Neural progenitor cell (in vitro differentiated cells): ENCODE data around the gene ST7.

Experiments
- EZH2 ChIP-seq: fragments of 200-600 bp; sonication (generic); IDR thresholded peaks from 2 replicates; pipeline ENCODE4 v1.6.1; 2017; ENCODE audit warnings: antibody characterized with exemption, mild to moderate bottlenecking, moderate library complexity
- EZH2phosphoT487 ChIP-seq: fragments of 200-600 bp; sonication (generic); IDR thresholded peaks from 2 replicates; pipeline ENCODE4 v1.6.1; 2017; ENCODE audit warnings: antibody characterized with exemption
- TF ChIP-seq, protein P1 (sequence below): fragments of 200-600 bp; sonication (generic); IDR thresholded peaks from 2 replicates; pipeline ENCODE4 v1.5.1; 2017; ENCODE audit warnings: antibody characterized with exemption, mild to moderate bottlenecking

- TF ChIP-seq, protein P1, sequence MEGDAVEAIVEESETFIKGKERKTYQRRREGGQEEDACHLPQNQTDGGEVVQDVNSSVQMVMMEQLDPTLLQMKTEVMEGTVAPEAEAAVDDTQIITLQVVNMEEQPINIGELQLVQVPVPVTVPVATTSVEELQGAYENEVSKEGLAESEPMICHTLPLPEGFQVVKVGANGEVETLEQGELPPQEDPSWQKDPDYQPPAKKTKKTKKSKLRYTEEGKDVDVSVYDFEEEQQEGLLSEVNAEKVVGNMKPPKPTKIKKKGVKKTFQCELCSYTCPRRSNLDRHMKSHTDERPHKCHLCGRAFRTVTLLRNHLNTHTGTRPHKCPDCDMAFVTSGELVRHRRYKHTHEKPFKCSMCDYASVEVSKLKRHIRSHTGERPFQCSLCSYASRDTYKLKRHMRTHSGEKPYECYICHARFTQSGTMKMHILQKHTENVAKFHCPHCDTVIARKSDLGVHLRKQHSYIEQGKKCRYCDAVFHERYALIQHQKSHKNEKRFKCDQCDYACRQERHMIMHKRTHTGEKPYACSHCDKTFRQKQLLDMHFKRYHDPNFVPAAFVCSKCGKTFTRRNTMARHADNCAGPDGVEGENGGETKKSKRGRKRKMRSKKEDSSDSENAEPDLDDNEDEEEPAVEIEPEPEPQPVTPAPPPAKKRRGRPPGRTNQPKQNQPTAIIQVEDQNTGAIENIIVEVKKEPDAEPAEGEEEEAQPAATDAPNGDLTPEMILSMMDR = no peak
- TF ChIP-seq EZH2 (no peak), EZH2phosphoT487 (no peak)
Observed at GRCh38 chr7:117149692-117150091, 196.4 kb downstream of the ST7 start.
